ENCODE measurements around the gene FGF12. TPM values are rescaled to one million over a fixed set of nuclear protein-coding genes. Genes with fewer than 3 reads are reported as not detected.

The FGF12 gene
- total and polyA plus RNA-seq, 2 donors (not counting 1 experiment from before 2014, with no cell fraction given) = 0.03 TPM; not detected in 1

GRCh38 chr3:192607798-192608197, 119.5 kb downstream of the FGF12 start:
- H3K27ac Mint-ChIP-seq = no peak overlapping the region
- no peak for TF ChIP-seq EZH2 (IDR thresholded peaks at IDR 0.05; ENCODE audit: borderline replicate concordance, insufficient read depth, low read depth, low read length, poor library complexity, severe bottlenecking)
- no peak for TF ChIP-seq CTCF (IDR thresholded peaks at IDR 0.05)
- ChIA-PET CTCF (no interaction called here), POLR2A (no interaction called here)
- Histone ChIP-seq H3K9me3 (ENCODE audit: control extremely low read depth in 1 of 3, control insufficient read depth in 2 of 3, insufficient read depth in 1 of 3, low read length in 2 of 3) (no peaks in the 10 kb centered on the region), H3K79me2 (ENCODE audit: control insufficient read depth, insufficient read depth, low read length) (no peaks in the 10 kb centered on the region), H3K4me2 (replicated peaks; ENCODE audit: low read depth, low read length, poor library complexity, severe bottlenecking) (no peak overlapping the region), H3K36me3 (replicated peaks in 1 of 2; ENCODE audit: control extremely low read depth in 1 of 2, control insufficient read depth in 1 of 2, extremely low read depth in 1 of 2, insufficient read depth in 2 of 2, low read length in 1 of 2) (no peaks in the 10 kb centered on the region), H3K9ac (ENCODE audit: low read length) (no peak overlapping the region), H3K4me3 (ENCODE audit: control extremely low read depth in 1 of 5, extremely low read depth in 1 of 5, insufficient read depth in 1 of 5, low read depth in 2 of 5, low read length in 4 of 5) (no peak overlapping the region), H3K4me1 (ENCODE audit: control insufficient read depth in 2 of 2, insufficient read depth in 2 of 2, low read length in 2 of 2) (no peaks in the 10 kb centered on the region), H3K27ac (ENCODE audit: low read length in 2 of 2) (no peak overlapping the region), H3K27me3 (replicated peaks in 1 of 4; ENCODE audit: control extremely low read depth in 1 of 4, control insufficient read depth in 3 of 4, insufficient read depth in 4 of 4, low read length in 3 of 4) (no peaks in the 10 kb centered on the region), H2AFZ (ENCODE audit: insufficient read depth, low read depth, low read length, poor library complexity, severe bottlenecking) (no peak overlapping the region), H4K20me1 (ENCODE audit: control insufficient read depth, insufficient read depth, low read length, poor library complexity, severe bottlenecking) (no peaks in the 10 kb centered on the region)
- no peaks in the 10 kb centered on the region for H3K27me3 Mint-ChIP-seq
- ATAC-seq (ENCODE audit: low read depth) = no peak
- H3K4me1 Mint-ChIP-seq = no peaks in the 10 kb centered on the region
- no peaks in the 10 kb centered on the region for H3K9me3 Mint-ChIP-seq (ENCODE audit: insufficient read depth)
- no peak for DNase-seq
- 93% methylated on average over 4 of the region's 4 CpGs for WGBS (ENCODE audit: insufficient coverage)
- intact Hi-C loops (cut with micrococcal nuclease) = no loop called here
- no peak overlapping the region for H3K4me3 Mint-ChIP-seq

- H3K4me3 ChIP-seq (ENCODE audit: control extremely low read depth in 1 of 5, extremely low read depth in 1 of 5, insufficient read depth in 1 of 5, low read depth in 2 of 5, low read length in 4 of 5) = no peak overlapping the region
- H3K9me3 ChIP-seq (ENCODE audit: control extremely low read depth in 1 of 3, control insufficient read depth in 2 of 3, insufficient read depth in 1 of 3, low read length in 2 of 3) = peaks cover 0 to 3% (median 0%) of the 10 kb centered on the region in 3 donors
- Mint-ChIP-seq H3K27me3 (peaks cover 13% of the 10 kb centered on the region), H3K9me3 (ENCODE audit: insufficient read depth) (peaks cover 2% of the 10 kb centered on the region), H3K4me1 (no peaks in the 10 kb centered on the region), H3K27ac (no peak overlapping the region), H3K4me3 (no peak overlapping the region)
- H3K9ac ChIP-seq (ENCODE audit: low read length) = no peak overlapping the region
- no peak overlapping the region for H2AFZ ChIP-seq (ENCODE audit: insufficient read depth, low read depth, low read length, poor library complexity, severe bottlenecking)
- whole genome bisulfite sequencing (ENCODE audit: insufficient coverage) = no CpG with 5 or more reads among the region's 2 CpGs
- POLR2A ChIA-PET = no interaction called here
- DNase-seq = no peak
- intact Hi-C loops (cut with micrococcal nuclease) = no loop called here
- no peaks in the 10 kb centered on the region for H3K4me1 ChIP-seq (ENCODE audit: control insufficient read depth in 2 of 2, insufficient read depth in 2 of 2, low read length in 2 of 2)
- TF ChIP-seq CTCF (IDR thresholded peaks at IDR 0.05) = no peak
- no peak for TF ChIP-seq EZH2 (IDR thresholded peaks at IDR 0.05; ENCODE audit: borderline replicate concordance, insufficient read depth, low read depth, low read length, poor library complexity, severe bottlenecking)
- H4K20me1 ChIP-seq (ENCODE audit: control insufficient read depth, insufficient read depth, low read length, poor library complexity, severe bottlenecking) = no peaks in the 10 kb centered on the region
- no peak for ATAC-seq (ENCODE audit: low read depth)
- no peaks in the 10 kb centered on the region for H3K79me2 ChIP-seq (ENCODE audit: control insufficient read depth, insufficient read depth, low read length)
- CTCF ChIA-PET = no interaction called here
- H3K27ac ChIP-seq (ENCODE audit: low read length in 2 of 2) = no peak overlapping the region
- no peaks in the 10 kb centered on the region for H3K36me3 ChIP-seq (replicated peaks in 1 of 2; ENCODE audit: control extremely low read depth in 1 of 2, control insufficient read depth in 1 of 2, extremely low read depth in 1 of 2, insufficient read depth in 2 of 2, low read length in 1 of 2)
- H3K4me2 ChIP-seq (replicated peaks; ENCODE audit: low read depth, low read length, poor library complexity, severe bottlenecking) = no peak overlapping the region
- H3K27me3 ChIP-seq (replicated peaks in 1 of 4; ENCODE audit: control extremely low read depth in 1 of 4, control insufficient read depth in 3 of 4, insufficient read depth in 4 of 4, low read length in 3 of 4) = no peaks in the 10 kb centered on the region
Observed at GRCh38 chr3:192597913-192598312, 129.4 kb downstream of the FGF12 start.
